Stomach (tissue), 9 donors: ENCODE data around the gene PPP1R1A. TPM values are rescaled to one million over a fixed set of nuclear protein-coding genes. Genes with fewer than 3 reads are reported as not detected.

Experiments
- DNase-seq, 2 donors: peaks; one replicate each; pipeline versions ENCODE4 v3.0.0 to v3.0.0-alpha.2; 2013 to 2019
- H3K27ac ChIP-seq, 5 donors: fragments of 200-600 bp in 4 of 5; sonication (generic) in 4 of 5; one replicate each; pipeline ENCODE4 v1.5.1; 2013 to 2019; ENCODE audit warnings: mild to moderate bottlenecking in 1 of 5, moderate library complexity in 1 of 5
- H3K27me3 ChIP-seq, 3 donors: fragments of 200-600 bp; sonication (generic); one replicate each; pipeline ENCODE4 v1.5.1; 2017 to 2019; ENCODE audit warnings: mixed run types in 1 of 3
- H3K36me3 ChIP-seq, 4 donors: fragments of 200-600 bp; sonication (generic); 1 replicate in 3 of 4; 2 replicates in 1 of 4; pipeline ENCODE4 v1.5.1; 2016 to 2019
- H3K4me1 ChIP-seq, 4 donors: fragments of 200-600 bp; sonication (generic); one replicate each; pipeline ENCODE4 v1.5.1; 2016 to 2019
- H3K4me3 ChIP-seq, 4 donors: fragments of 200-600 bp; sonication (generic) in 3 of 4; one replicate each; pipeline ENCODE4 v1.5.1; 2016 to 2019; ENCODE audit warnings: mild to moderate bottlenecking in 1 of 4
- H3K9me3 ChIP-seq, 4 donors: fragments of 200-600 bp; sonication (generic); one replicate each; pipeline ENCODE4 v1.5.1; 2016 to 2019
- CTCF ChIP-seq, 7 experiments: fragments of 450-650 bp in 4 of 7; fragments of 200-600 bp in 3 of 7; sonication (generic) in 3 of 7; IDR thresholded peaks; one replicate each; pipeline ENCODE4 v1.5.1; 2016 to 2019; ENCODE audit warnings: antibody characterized with exemption in 7 of 7, control low read depth in 2 of 7, mild to moderate bottlenecking in 1 of 7
- EP300 ChIP-seq: sonication (generic); formaldehyde crosslinking; IDR thresholded peaks from one replicate; pipeline ENCODE4 v1.6.1; 2017; ENCODE audit warnings: antibody characterized with exemption
- POLR2A ChIP-seq, 4 donors: fragments of 450-650 bp; IDR thresholded peaks; one replicate each; pipeline ENCODE4 v1.6.1; 2016; ENCODE audit warnings: antibody characterized with exemption in 4 of 4, control low read depth in 2 of 4, mild to moderate bottlenecking in 1 of 4, moderate library complexity in 1 of 4
- POLR2AphosphoS5 ChIP-seq, 3 donors: sonication (generic); formaldehyde crosslinking; IDR thresholded peaks; one replicate each; pipeline ENCODE4 v1.6.1; 2016; ENCODE audit warnings: antibody characterized with exemption in 3 of 3
- WGBS, 5 donors: extraction: QIAGEN DNeasy Blood & Tissue Kit in 3 of 5; methylation state at CpG; one replicate each; pipeline versions ENCODE4 v1.1.5 to v1.1.7; 2013 to 2018; 5-methylcytosine and 5-hydroxymethylcytosine counted together
- intact Hi-C: fragments of 100-400 bp; cut with DNase I; formaldehyde crosslinking; loops from one replicate; pipeline ENCODE4 v1.15.1; 2023; ENCODE audit warnings: low total_unique reads
- polyA plus RNA-seq, 3 donors: library from polyadenylated mRNA; stranded (reverse); fragments of 200-250 nt; gene quantifications; one replicate each; pipeline ENCODE4 v1.2.3, GENCODE V29; 2013
- total RNA-seq, 5 donors: library from RNA; depleted of rRNA; stranded (reverse); fragments of >200 nt; gene quantifications; one replicate each; pipeline versions ENCODE4 v1.1.0 to v1.2.3, GENCODE V29; 2014 to 2016
- donor health status: healthy with polysubstance abuse.
- donor health status: Bipolar disorder and iron deficiency.
- donor health status: healthy.

PPP1R1A gene
- total and polyA plus RNA-seq, 8 donors = 2.6 to 313 (median 5.9) TPM; not detected in 1

GRCh38 chr12:54544743-54545142, 43.7 kb downstream of the PPP1R1A start:
- peaks cover 0 to 30% (median 8%) of the 10 kb centered on the region in 4 donors for H3K36me3 ChIP-seq
- H3K27me3 ChIP-seq = peaks cover 0 to 9% (median 6%) of the 10 kb centered on the region in 3 donors
- H3K9me3 ChIP-seq = no peaks in the 10 kb centered on the region
- H3K4me3 ChIP-seq = no peak overlapping the region
- no peak for DNase-seq
- TF ChIP-seq POLR2AphosphoS5 (IDR thresholded peaks at IDR 0.05) (no peak), CTCF (IDR thresholded peaks at IDR 0.05) (no peak), EP300 (no peak), POLR2A (IDR thresholded peaks at IDR 0.05) (no peak)
- H3K4me1 ChIP-seq = peaks cover 3 to 10% (median 9%) of the 10 kb centered on the region in 4 donors
- H3K27ac ChIP-seq = no peak overlapping the region
- intact Hi-C loops = no loop called here
- 77 to 89% (median 86%) methylated on average over 7 of the region's 7 CpGs for WGBS, 5 donors

GRCh38 chr12:54543526-54543925, 44.9 kb downstream of the PPP1R1A start:
- no peak for DNase-seq
- H3K4me3 ChIP-seq = no peak overlapping the region
- WGBS, 5 donors = 81 to 90% (median 88%) methylated on average over 2 of the region's 2 CpGs
- no peak overlapping the region for H3K27ac ChIP-seq
- H3K27me3 ChIP-seq = no peaks in the 10 kb centered on the region
- intact Hi-C loops = no loop called here
- no peaks in the 10 kb centered on the region for H3K4me1 ChIP-seq
- H3K36me3 ChIP-seq = peaks cover 0 to 42% (median 12%) of the 10 kb centered on the region in 4 donors
- TF ChIP-seq CTCF (IDR thresholded peaks at IDR 0.05) (no peak), POLR2A (IDR thresholded peaks at IDR 0.05) (no peak), EP300 (no peak), POLR2AphosphoS5 (IDR thresholded peaks at IDR 0.05) (no peak)
- no peaks in the 10 kb centered on the region for H3K9me3 ChIP-seq

GRCh38 chr12:54541751-54542290, 46.6 kb downstream of the PPP1R1A start:
- TF ChIP-seq POLR2AphosphoS5 (IDR thresholded peaks at IDR 0.05) = no peak
- TF ChIP-seq EP300 = no peak
- TF ChIP-seq POLR2A (IDR thresholded peaks at IDR 0.05) = no peak
- no peak for TF ChIP-seq CTCF (IDR thresholded peaks at IDR 0.05)
- H3K36me3 ChIP-seq = peaks cover 0 to 50% (median 17%) of the 10 kb centered on the region in 4 donors
- WGBS, 5 donors = 66 to 73% (median 70%) methylated on average over 5 of the region's 5 CpGs
- no peak overlapping the region for H3K27ac ChIP-seq
- no peak for DNase-seq
- intact Hi-C loops = no loop called here
- H3K4me1 ChIP-seq = no peaks in the 10 kb centered on the region
- no peaks in the 10 kb centered on the region for H3K27me3 ChIP-seq
- H3K9me3 ChIP-seq = no peaks in the 10 kb centered on the region
- H3K4me3 ChIP-seq = no peak overlapping the region

- no peaks in the 10 kb centered on the region for H3K4me1 ChIP-seq
- H3K36me3 ChIP-seq = peaks cover 0 to 70% (median 22%) of the 10 kb centered on the region in 4 donors
- no peak overlapping the region for H3K4me3 ChIP-seq
- H3K27ac ChIP-seq = no peak overlapping the region
- WGBS, 5 donors = 60 to 63% (median 60%) methylated on average over 3 of the region's 3 CpGs
- intact Hi-C loops = no loop called here
- H3K9me3 ChIP-seq = no peaks in the 10 kb centered on the region
- DNase-seq = no peak
- no peaks in the 10 kb centered on the region for H3K27me3 ChIP-seq
- no peak for TF ChIP-seq EP300
- no peak for TF ChIP-seq POLR2A (IDR thresholded peaks at IDR 0.05)
- TF ChIP-seq POLR2AphosphoS5 (IDR thresholded peaks at IDR 0.05) = no peak
- TF ChIP-seq CTCF (IDR thresholded peaks at IDR 0.05) = no peak
Observed at GRCh38 chr12:54538136-54538700, 50.2 kb downstream of the PPP1R1A start.
